H1 (cell line): ENCODE data around the gene ACTN4. TPM values are rescaled to one million over a fixed set of nuclear protein-coding genes. Genes with fewer than 3 reads are reported as not detected.

ENCODE experiments used
- EP300 ChIP-seq, 2 experiments: IDR thresholded peaks; 1 replicate in 1 of 2; 2 replicates in 1 of 2; pipeline ENCODE4 v1.6.1; 2011 to 2012; ENCODE audit warnings: low read depth in 2 of 2, low read length in 2 of 2, mild to moderate bottlenecking in 2 of 2, borderline replicate concordance in 1 of 2, inconsistent platforms in 1 of 2, moderate library complexity in 1 of 2
- GTF2F1 ChIP-seq: IDR thresholded peaks from 2 replicates; pipeline ENCODE4 v1.6.1; 2012; ENCODE audit warnings: low read depth, low read length, improper control_type of control experiment, borderline replicate concordance
- JUN ChIP-seq: IDR thresholded peaks from 2 replicates; pipeline ENCODE4 v1.6.1; 2011; ENCODE audit warnings: low read depth, mild to moderate bottlenecking, improper control_type of control experiment, low read length
- MAFK ChIP-seq: IDR thresholded peaks from 2 replicates; pipeline ENCODE4 v1.6.1; 2012; ENCODE audit warnings: low read depth, mild to moderate bottlenecking, improper control_type of control experiment, low read length
- RFX5 ChIP-seq: IDR thresholded peaks from 2 replicates; pipeline ENCODE4 v1.6.1; 2011; ENCODE audit warnings: low read depth, low read length, improper control_type of control experiment, borderline replicate concordance
- SP4 ChIP-seq: IDR thresholded peaks from 2 replicates; pipeline ENCODE4 v1.6.1; 2012; ENCODE audit warnings: low read length, inconsistent platforms
- polyA plus RNA-seq, 7 experiments: library from polyadenylated mRNA; depleted of rRNA in 3 of 7; stranded (reverse) in 5 of 7; unstranded in 2 of 7; fragments of >200 nt in 5 of 7; fragments of 200-250 nt in 2 of 7; gene quantifications; 1 replicate in 5 of 7; 2 replicates in 1 of 7; 4 replicates in 1 of 7; pipeline versions ENCODE4 v1.2.1 to v1.2.3, GENCODE V29; 2011 to 2013; ENCODE audit warnings: missing spikeins in 2 of 7, mixed read lengths in 2 of 7
- total RNA-seq: library from RNA; stranded (reverse); fragmentation: NEBNext Ultra II Directional; extraction: Animal tissue kit (Norgen Biotek cat#: 25700); gene quantifications from 2 replicates; pipeline ENCODE4 v1.2.1, GENCODE V29; 2021
- TF ChIP-seq, protein P1 (sequence below): fragments of 300-600 bp; sonication (generic); IDR thresholded peaks from 2 replicates; pipeline ENCODE4 v1.7.1; 2012; ENCODE audit warnings: low read length, moderate library complexity, mild to moderate bottlenecking, inconsistent platforms; ENCODE audit not compliant: insufficient replicate concordance
- TF ChIP-seq, protein P2 (sequence below): IDR thresholded peaks from 2 replicates; pipeline ENCODE4 v1.6.1; 2012; ENCODE audit warnings: low read length, inconsistent platforms

ACTN4 gene
- total and polyA plus RNA-seq, 2 of the 8 experiments (the other 6 are each of a cell fraction or from before 2014, with no cell fraction given), result 211 to 520 TPM

DNA sequence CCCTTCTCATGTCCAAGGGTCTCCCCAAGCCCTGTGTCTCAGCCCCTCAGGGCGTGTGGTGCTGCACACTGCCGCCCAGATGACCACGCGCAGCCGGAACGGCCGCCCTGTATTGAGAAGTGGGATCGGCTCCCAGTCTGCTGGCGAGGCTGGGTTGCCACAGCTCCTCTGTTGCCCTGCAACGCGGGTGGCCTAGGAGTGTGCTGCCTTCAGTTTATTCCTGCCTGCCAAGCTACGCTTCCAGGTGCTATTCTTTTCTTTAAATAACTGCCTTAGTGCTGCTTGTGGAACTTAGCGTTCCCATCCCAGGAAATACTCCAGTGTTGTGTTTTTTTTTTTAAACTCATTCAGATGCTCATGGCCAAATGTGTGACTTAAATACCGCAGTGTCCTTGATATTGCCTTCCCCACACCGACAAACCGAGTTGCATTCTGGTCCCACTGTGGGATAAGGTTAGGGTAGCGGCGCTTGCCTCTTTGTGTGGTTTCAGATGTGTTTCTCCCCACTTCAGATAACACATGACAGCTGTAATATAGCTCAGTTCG lies 16.6 kb downstream of the ACTN4 start (continued):
- TF ChIP-seq, protein P1, sequence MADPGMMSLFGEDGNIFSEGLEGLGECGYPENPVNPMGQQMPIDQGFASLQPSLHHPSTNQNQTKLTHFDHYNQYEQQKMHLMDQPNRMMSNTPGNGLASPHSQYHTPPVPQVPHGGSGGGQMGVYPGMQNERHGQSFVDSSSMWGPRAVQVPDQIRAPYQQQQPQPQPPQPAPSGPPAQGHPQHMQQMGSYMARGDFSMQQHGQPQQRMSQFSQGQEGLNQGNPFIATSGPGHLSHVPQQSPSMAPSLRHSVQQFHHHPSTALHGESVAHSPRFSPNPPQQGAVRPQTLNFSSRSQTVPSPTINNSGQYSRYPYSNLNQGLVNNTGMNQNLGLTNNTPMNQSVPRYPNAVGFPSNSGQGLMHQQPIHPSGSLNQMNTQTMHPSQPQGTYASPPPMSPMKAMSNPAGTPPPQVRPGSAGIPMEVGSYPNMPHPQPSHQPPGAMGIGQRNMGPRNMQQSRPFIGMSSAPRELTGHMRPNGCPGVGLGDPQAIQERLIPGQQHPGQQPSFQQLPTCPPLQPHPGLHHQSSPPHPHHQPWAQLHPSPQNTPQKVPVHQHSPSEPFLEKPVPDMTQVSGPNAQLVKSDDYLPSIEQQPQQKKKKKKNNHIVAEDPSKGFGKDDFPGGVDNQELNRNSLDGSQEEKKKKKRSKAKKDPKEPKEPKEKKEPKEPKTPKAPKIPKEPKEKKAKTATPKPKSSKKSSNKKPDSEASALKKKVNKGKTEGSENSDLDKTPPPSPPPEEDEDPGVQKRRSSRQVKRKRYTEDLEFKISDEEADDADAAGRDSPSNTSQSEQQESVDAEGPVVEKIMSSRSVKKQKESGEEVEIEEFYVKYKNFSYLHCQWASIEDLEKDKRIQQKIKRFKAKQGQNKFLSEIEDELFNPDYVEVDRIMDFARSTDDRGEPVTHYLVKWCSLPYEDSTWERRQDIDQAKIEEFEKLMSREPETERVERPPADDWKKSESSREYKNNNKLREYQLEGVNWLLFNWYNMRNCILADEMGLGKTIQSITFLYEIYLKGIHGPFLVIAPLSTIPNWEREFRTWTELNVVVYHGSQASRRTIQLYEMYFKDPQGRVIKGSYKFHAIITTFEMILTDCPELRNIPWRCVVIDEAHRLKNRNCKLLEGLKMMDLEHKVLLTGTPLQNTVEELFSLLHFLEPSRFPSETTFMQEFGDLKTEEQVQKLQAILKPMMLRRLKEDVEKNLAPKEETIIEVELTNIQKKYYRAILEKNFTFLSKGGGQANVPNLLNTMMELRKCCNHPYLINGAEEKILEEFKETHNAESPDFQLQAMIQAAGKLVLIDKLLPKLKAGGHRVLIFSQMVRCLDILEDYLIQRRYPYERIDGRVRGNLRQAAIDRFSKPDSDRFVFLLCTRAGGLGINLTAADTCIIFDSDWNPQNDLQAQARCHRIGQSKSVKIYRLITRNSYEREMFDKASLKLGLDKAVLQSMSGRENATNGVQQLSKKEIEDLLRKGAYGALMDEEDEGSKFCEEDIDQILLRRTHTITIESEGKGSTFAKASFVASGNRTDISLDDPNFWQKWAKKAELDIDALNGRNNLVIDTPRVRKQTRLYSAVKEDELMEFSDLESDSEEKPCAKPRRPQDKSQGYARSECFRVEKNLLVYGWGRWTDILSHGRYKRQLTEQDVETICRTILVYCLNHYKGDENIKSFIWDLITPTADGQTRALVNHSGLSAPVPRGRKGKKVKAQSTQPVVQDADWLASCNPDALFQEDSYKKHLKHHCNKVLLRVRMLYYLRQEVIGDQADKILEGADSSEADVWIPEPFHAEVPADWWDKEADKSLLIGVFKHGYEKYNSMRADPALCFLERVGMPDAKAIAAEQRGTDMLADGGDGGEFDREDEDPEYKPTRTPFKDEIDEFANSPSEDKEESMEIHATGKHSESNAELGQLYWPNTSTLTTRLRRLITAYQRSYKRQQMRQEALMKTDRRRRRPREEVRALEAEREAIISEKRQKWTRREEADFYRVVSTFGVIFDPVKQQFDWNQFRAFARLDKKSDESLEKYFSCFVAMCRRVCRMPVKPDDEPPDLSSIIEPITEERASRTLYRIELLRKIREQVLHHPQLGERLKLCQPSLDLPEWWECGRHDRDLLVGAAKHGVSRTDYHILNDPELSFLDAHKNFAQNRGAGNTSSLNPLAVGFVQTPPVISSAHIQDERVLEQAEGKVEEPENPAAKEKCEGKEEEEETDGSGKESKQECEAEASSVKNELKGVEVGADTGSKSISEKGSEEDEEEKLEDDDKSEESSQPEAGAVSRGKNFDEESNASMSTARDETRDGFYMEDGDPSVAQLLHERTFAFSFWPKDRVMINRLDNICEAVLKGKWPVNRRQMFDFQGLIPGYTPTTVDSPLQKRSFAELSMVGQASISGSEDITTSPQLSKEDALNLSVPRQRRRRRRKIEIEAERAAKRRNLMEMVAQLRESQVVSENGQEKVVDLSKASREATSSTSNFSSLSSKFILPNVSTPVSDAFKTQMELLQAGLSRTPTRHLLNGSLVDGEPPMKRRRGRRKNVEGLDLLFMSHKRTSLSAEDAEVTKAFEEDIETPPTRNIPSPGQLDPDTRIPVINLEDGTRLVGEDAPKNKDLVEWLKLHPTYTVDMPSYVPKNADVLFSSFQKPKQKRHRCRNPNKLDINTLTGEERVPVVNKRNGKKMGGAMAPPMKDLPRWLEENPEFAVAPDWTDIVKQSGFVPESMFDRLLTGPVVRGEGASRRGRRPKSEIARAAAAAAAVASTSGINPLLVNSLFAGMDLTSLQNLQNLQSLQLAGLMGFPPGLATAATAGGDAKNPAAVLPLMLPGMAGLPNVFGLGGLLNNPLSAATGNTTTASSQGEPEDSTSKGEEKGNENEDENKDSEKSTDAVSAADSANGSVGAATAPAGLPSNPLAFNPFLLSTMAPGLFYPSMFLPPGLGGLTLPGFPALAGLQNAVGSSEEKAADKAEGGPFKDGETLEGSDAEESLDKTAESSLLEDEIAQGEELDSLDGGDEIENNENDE, result no peak
- no peak for TF ChIP-seq SP4
- no peak for TF ChIP-seq GTF2F1
- no peak for TF ChIP-seq JUN
- TF ChIP-seq EP300 (IDR thresholded peaks at IDR 0.05; ENCODE audit: borderline replicate concordance in 1 of 2, low read depth in 2 of 2, low read length in 2 of 2), result no peak
- no peak for TF ChIP-seq MAFK
- no peak for TF ChIP-seq RFX5
- TF ChIP-seq, protein P2, sequence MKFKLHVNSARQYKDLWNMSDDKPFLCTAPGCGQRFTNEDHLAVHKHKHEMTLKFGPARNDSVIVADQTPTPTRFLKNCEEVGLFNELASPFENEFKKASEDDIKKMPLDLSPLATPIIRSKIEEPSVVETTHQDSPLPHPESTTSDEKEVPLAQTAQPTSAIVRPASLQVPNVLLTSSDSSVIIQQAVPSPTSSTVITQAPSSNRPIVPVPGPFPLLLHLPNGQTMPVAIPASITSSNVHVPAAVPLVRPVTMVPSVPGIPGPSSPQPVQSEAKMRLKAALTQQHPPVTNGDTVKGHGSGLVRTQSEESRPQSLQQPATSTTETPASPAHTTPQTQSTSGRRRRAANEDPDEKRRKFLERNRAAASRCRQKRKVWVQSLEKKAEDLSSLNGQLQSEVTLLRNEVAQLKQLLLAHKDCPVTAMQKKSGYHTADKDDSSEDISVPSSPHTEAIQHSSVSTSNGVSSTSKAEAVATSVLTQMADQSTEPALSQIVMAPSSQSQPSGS, result no peak
